Kidney epithelial cell (primary cell): ENCODE results near the gene RPLP2. TPM values are rescaled to one million over a fixed set of nuclear protein-coding genes. Genes with fewer than 3 reads are reported as not detected.

Experiments
- DNase-seq: peaks from one replicate; pipeline ENCODE4 v3.0.0-alpha.2; 2010; ENCODE audit warnings: low read depth
- H3K27me3 ChIP-seq: 2 replicates; pipeline ENCODE4 v1.6.0; 2011; ENCODE audit warnings: low read length; ENCODE audit not compliant: control insufficient read depth, insufficient read depth
- H3K36me3 ChIP-seq: 2 replicates; pipeline ENCODE4 v1.5.1; 2011; ENCODE audit warnings: low read length; ENCODE audit not compliant: control insufficient read depth, insufficient read depth
- H3K4me3 ChIP-seq: 2 replicates; pipeline ENCODE4 v1.5.1; 2011; ENCODE audit warnings: low read depth, mild to moderate bottlenecking, control low read depth, low read length
- CTCF ChIP-seq: IDR thresholded peaks from 2 replicates; pipeline ENCODE4 v1.5.1; 2011; ENCODE audit warnings: mild to moderate bottlenecking, moderate library complexity, low read length, control low read depth, inconsistent platforms; ENCODE audit not compliant: insufficient read depth, poor library complexity, severe bottlenecking
- total RNA-seq: library from RNA; depleted of rRNA; stranded (reverse); fragments of >200 nt; gene quantifications from 2 replicates; pipeline ENCODE4 v1.2.3, GENCODE V29; 2015

Gene RPLP2
- total RNA-seq, 1 donor from 2014 or later = 708 TPM

GRCh38 chr11:819943-820649 lies 10.3 kb downstream of the RPLP2 start:
- Histone ChIP-seq H3K4me3 (peak overlapping the region; percentile 85), H3K36me3 (peaks cover 3% of the 10 kb centered on the region), H3K27me3 (no peaks in the 10 kb centered on the region)
- TF ChIP-seq CTCF = no peak
- no peak for DNase-seq

DNA sequence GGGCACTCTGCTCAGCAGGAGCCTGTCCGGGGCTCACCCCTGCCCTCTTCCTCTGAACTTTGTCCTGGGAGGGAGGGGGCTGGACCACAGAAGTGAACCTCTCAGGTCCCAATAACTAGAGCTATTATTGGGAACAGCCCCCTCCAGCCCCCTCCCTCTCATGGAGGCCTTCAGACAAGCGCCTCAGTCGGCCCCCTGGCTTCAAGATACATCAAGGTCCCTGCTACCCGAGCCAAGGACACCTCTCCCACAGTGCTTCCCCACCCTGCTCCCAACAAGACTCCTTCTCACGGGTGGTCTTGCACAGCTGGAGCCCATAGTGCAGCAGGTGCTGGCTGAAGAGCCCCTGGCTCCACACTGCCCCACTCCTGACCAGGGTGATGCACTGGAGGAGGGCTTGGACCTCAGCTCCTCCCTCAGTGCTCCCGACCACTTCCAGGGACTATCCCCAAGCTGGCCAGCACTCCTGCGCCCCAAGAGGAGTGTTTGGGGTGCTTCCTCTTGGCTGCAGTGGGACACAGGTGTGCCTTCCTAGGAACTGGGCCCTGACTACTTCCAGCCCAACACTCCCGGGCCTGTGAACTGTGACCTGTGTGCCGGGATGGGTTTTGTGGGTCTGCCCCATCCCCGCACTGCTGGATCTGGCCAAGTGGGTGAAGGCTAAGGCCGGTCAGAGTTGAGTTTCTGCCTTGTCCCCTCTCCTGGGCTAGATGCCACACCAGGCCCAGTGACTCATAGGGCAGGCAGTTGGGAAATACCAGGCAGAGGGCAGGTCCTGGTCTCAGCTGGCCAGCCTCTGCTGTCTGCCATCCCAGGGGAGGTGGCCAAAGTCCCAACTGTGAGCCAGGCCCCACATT lies 11.1 kb downstream of the RPLP2 start:
- no peak for TF ChIP-seq CTCF
- peaks cover 4% of the 10 kb centered on the region for H3K36me3 ChIP-seq
- H3K4me3 ChIP-seq = peak overlapping the region; percentile 85
- no peaks in the 10 kb centered on the region for H3K27me3 ChIP-seq
- DNase-seq = no peak

GRCh38 chr11:821512-822371 lies 12.0 kb downstream of the RPLP2 start:
- H3K36me3 ChIP-seq = peaks cover 4% of the 10 kb centered on the region
- no peak for TF ChIP-seq CTCF
- H3K27me3 ChIP-seq = no peaks in the 10 kb centered on the region
- no peak overlapping the region for H3K4me3 ChIP-seq
- no peak for DNase-seq

DNA sequence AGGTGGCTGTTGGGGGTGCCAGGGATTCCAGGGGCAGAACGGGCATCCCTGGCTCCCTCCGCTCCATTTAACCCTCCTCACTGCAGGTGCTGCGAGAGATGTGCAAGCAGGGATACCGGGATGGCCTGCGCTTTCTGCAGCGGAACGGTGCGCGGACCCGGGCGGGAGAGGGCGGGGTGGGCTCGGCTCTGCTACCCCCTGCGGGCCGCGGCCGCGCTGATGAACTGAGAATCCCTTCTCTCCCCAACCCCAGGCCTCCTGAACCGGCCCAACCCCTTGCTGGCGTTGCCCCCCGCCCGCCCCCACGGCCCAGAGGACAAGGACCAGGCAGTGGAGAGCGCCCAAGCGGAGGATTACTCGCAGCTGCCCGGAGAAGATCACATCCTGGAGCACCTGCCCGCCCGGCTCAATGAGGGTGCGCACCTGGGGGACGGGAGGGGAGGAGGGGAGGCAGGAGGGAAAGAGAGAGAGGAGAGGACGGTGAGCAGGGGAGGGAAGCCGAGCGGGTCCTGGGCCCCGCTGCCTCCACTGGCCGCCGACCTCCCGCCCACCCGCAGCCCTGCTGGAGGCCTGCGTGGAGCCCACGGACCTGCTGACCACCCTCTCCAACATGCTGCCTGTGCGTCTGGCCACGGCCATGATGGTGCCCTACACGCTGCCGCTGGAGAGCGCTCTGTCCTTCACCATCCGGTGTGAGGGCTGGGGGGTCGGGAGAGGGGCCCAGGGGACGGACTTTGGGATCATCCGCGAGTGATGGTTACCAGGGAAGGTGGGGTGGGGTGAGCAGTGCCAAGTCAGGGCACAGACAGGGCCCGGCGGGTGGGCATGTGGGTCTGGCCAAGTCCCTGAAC lies 13.9 kb downstream of the RPLP2 start:
- no peak overlapping the region for H3K4me3 ChIP-seq
- TF ChIP-seq CTCF = no peak
- H3K36me3 ChIP-seq = peaks cover 4% of the 10 kb centered on the region
- no peak for DNase-seq
- H3K27me3 ChIP-seq = peaks cover 2% of the 10 kb centered on the region

DNA sequence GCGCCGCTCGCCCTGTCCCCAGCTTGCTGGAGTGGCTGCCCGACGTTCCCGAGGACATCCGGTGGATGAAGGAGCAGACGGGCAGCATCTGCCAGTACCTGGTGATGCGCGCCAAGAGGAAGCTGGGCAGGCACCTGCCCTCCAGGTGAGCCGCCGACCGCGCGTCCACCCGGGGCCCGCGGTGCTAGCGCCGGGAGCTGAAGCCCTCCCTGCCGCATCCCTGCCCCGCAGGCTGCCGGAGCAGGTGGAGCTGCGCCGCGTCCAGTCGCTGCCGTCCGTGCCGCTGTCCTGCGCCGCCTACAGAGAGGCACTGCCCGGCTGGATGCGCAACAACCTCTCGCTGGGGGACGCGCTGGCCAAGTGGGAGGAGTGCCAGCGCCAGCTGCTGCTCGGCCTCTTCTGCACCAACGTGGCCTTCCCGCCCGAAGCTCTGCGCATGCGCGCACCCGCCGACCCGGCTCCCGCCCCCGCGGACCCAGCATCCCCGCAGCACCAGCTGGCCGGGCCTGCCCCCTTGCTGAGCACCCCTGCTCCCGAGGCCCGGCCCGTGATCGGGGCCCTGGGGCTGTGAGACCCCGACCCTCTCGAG lies 14.6 kb downstream of the RPLP2 start:
- Histone ChIP-seq H3K4me3 (no peak overlapping the region), H3K36me3 (peaks cover 4% of the 10 kb centered on the region), H3K27me3 (peaks cover 2% of the 10 kb centered on the region)
- no peak for DNase-seq
- no peak for TF ChIP-seq CTCF
